Keratinocyte (primary cell): Measurements from ENCODE around the gene OTOGL. TPM values are rescaled to one million over a fixed set of nuclear protein-coding genes. Genes with fewer than 3 reads are reported as not detected.

Experiments used
- DNase-seq: peaks from one replicate; pipeline ENCODE4 v3.0.0-alpha.2; 2011; ENCODE audit warnings: low read depth, missing footprints, low spot score
- FAIRE-seq: peaks from 2 replicates; lab custom pipeline; 2011; peaks lifted over from hg19 to GRCh38; lab: Jason Lieb, UNC
- H2AFZ ChIP-seq: 2 replicates; pipeline ENCODE4 v1.6.0; 2012; ENCODE audit warnings: low read length, control low read depth, inconsistent platforms; ENCODE audit not compliant: control insufficient read depth
- H3K27ac ChIP-seq: 2 replicates; pipeline ENCODE4 v1.5.1; 2011; ENCODE audit warnings: low read length; ENCODE audit not compliant: control insufficient read depth, insufficient read depth
- H3K27me3 ChIP-seq: 3 replicates; pipeline ENCODE4 v1.6.0; 2011; ENCODE audit warnings: low read length; ENCODE audit not compliant: control insufficient read depth, insufficient read depth; ENCODE audit errors: extremely low read depth
- H3K36me3 ChIP-seq, 2 experiments: 2 replicates in 1 of 2; 3 replicates in 1 of 2; pipeline ENCODE4 v1.5.1; 2011; ENCODE audit warnings: low read length in 2 of 2, mild to moderate bottlenecking in 1 of 2; ENCODE audit not compliant: control insufficient read depth in 2 of 2, insufficient read depth in 2 of 2; ENCODE audit errors: extremely low read depth in 1 of 2
- H3K4me1 ChIP-seq: 3 replicates; pipeline ENCODE4 v1.5.1; 2011; ENCODE audit warnings: low read length; ENCODE audit not compliant: control insufficient read depth, insufficient read depth; ENCODE audit errors: extremely low read depth
- H3K4me2 ChIP-seq: 3 replicates; pipeline ENCODE4 v1.6.0; 2011; ENCODE audit warnings: low read depth, low read length; ENCODE audit not compliant: control insufficient read depth, insufficient read depth; ENCODE audit errors: extremely low read depth
- H3K4me3 ChIP-seq, 3 experiments: fragments of 200-600 bp in 1 of 3; sonication (generic) in 1 of 3; 2 replicates in 2 of 3; 3 replicates in 1 of 3; pipeline ENCODE4 v1.5.1; 2011 to 2016; ENCODE audit warnings: low read length in 3 of 3, mild to moderate bottlenecking in 3 of 3, control low read depth in 2 of 3, inconsistent platforms in 1 of 3, low read depth in 1 of 3, mixed read lengths in 1 of 3, mixed run types in 1 of 3, moderate library complexity in 1 of 3; ENCODE audit not compliant: control insufficient read depth in 2 of 3, insufficient read depth in 2 of 3; ENCODE audit errors: extremely low read depth in 1 of 3
- H3K79me2 ChIP-seq: 2 replicates; pipeline ENCODE4 v1.6.0; 2012; ENCODE audit warnings: low read length; ENCODE audit not compliant: control insufficient read depth, insufficient read depth
- H3K9ac ChIP-seq: 3 replicates; pipeline ENCODE4 v1.6.0; 2011; ENCODE audit warnings: low read length; ENCODE audit not compliant: control insufficient read depth, insufficient read depth; ENCODE audit errors: extremely low read depth
- H3K9me1 ChIP-seq: 3 replicates; pipeline ENCODE4 v1.6.0; 2011; ENCODE audit warnings: low read length; ENCODE audit not compliant: control insufficient read depth, insufficient read depth; ENCODE audit errors: extremely low read depth
- H3K9me3 ChIP-seq: 2 replicates; pipeline ENCODE4 v1.5.1; 2012; ENCODE audit warnings: low read depth, low read length; ENCODE audit not compliant: control insufficient read depth
- H4K20me1 ChIP-seq: 3 replicates; pipeline ENCODE4 v1.6.0; 2011; ENCODE audit warnings: low read length; ENCODE audit not compliant: control insufficient read depth, insufficient read depth; ENCODE audit errors: extremely low read depth
- EZH2 ChIP-seq: IDR thresholded peaks from one replicate; pipeline ENCODE4 v1.6.1; 2012; ENCODE audit warnings: inconsistent platforms, mild to moderate bottlenecking, low read length, moderate library complexity
- dilution Hi-C: fragments of 300-500 bp; cut with MboI; formaldehyde crosslinking; loops from one replicate; pipeline ENCODE4 v1.7.0; 2020; ENCODE audit warnings: low sequenced_read_pairs; ENCODE audit not compliant: extremely low pct_ligation_motif_present
- polyA plus RNA-seq, 5 experiments: library from polyadenylated mRNA; depleted of rRNA in 3 of 5; stranded (reverse) in 3 of 5; stranded (forward) in 1 of 5; unstranded in 1 of 5; fragments of >200 nt; gene quantifications; 1 replicate in 1 of 5; 2 replicates in 3 of 5; 3 replicates in 1 of 5; pipeline versions ENCODE4 v1.2.1 to v1.2.3, GENCODE V29; 2011 to 2012; ENCODE audit warnings: missing spikeins in 2 of 5, low read depth in 1 of 5, low replicate concordance in 1 of 5
- TF ChIP-seq, protein P1 (sequence below), 3 experiments: IDR thresholded peaks in 1 of 3; conservative IDR thresholded peaks in 1 of 3; optimal IDR thresholded peaks in 1 of 3; 2 replicates in 2 of 3; 3 replicates in 1 of 3; pipeline versions ENCODE3 to v1.5.1; 2011; ENCODE audit warnings: low read length in 3 of 3, mild to moderate bottlenecking in 3 of 3, moderate library complexity in 2 of 3, control low read depth in 1 of 3, inconsistent platforms in 1 of 3; ENCODE audit not compliant: insufficient read depth in 2 of 3; ENCODE audit errors: extremely low read depth in 1 of 3

The OTOGL gene
- polyA plus RNA-seq, 1 donor (not counting 4 experiments of a cell fraction or from before 2014, with no cell fraction given): 0.08 TPM

DNA sequence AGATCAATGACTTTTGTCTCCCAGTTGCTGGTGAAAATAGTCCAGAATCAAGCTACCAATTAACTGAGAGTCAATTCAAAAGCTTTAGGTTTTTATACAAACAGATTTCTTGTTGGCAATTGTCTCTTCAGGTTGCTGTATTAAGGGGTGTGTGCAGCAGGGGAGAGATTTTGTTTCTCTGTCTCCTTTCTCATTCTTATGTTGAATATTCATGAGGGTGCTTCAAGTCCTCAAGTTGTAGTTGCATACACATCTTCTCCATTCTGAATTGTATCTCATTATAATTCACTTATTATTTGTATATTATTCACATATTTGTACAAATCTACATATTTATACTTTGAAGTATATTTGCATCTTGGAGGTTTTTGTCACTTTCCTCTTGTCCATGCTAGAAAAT is 218.0 kb downstream of the OTOGL start:
- no peak overlapping the region for H3K4me3 ChIP-seq
- FAIRE-seq: no peak
- H3K36me3 ChIP-seq: no peaks in the 10 kb centered on the region
- H3K27me3 ChIP-seq: no peaks in the 10 kb centered on the region
- H3K9me1 ChIP-seq: no peaks in the 10 kb centered on the region
- no peak overlapping the region for H2AFZ ChIP-seq
- H3K4me1 ChIP-seq: peaks cover 4% of the 10 kb centered on the region
- H4K20me1 ChIP-seq: no peaks in the 10 kb centered on the region
- no peak overlapping the region for H3K27ac ChIP-seq
- dilution Hi-C loops: no loop called here
- H3K4me2 ChIP-seq: no peak overlapping the region
- no peak for TF ChIP-seq EZH2
- TF ChIP-seq, protein P1, sequence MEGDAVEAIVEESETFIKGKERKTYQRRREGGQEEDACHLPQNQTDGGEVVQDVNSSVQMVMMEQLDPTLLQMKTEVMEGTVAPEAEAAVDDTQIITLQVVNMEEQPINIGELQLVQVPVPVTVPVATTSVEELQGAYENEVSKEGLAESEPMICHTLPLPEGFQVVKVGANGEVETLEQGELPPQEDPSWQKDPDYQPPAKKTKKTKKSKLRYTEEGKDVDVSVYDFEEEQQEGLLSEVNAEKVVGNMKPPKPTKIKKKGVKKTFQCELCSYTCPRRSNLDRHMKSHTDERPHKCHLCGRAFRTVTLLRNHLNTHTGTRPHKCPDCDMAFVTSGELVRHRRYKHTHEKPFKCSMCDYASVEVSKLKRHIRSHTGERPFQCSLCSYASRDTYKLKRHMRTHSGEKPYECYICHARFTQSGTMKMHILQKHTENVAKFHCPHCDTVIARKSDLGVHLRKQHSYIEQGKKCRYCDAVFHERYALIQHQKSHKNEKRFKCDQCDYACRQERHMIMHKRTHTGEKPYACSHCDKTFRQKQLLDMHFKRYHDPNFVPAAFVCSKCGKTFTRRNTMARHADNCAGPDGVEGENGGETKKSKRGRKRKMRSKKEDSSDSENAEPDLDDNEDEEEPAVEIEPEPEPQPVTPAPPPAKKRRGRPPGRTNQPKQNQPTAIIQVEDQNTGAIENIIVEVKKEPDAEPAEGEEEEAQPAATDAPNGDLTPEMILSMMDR (optimal IDR thresholded peaks at IDR 0.05 in 1 of 3, IDR thresholded peaks at IDR 0.05 in 1 of 3, conservative IDR thresholded peaks at IDR 0.05 in 1 of 3; ENCODE audit: extremely low read depth in 1 of 3, insufficient read depth in 2 of 3, low read length in 3 of 3): no peak
- H3K9ac ChIP-seq: no peak overlapping the region
- H3K79me2 ChIP-seq: no peaks in the 10 kb centered on the region
- H3K9me3 ChIP-seq: no peaks in the 10 kb centered on the region
- no peak for DNase-seq

DNA sequence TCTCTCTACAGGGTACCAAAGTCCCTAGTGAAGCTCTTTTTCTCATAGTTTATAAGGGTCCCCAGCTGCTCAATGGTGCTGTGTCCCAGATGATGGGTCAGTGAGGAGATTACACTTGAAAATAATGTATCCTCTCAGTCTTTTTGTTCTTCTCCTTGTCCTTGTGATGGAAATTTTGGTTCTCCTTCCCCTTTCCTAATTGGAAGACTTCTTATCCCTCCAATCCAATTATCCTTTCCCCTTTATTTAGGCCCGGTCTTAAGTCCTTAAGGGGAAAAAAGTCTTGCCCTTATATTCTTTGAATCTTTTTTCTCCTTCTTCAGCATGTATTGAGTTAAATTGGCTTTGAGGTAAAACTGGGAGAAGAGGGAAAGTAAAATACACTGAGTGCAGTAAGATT is 218.6 kb downstream of the OTOGL start:
- Histone ChIP-seq H3K27ac (no peak overlapping the region), H3K27me3 (no peaks in the 10 kb centered on the region), H3K4me1 (peaks cover 4% of the 10 kb centered on the region), H3K9me1 (no peaks in the 10 kb centered on the region), H3K79me2 (no peaks in the 10 kb centered on the region), H3K9me3 (no peaks in the 10 kb centered on the region), H3K9ac (no peak overlapping the region), H3K4me3 (no peak overlapping the region), H4K20me1 (no peaks in the 10 kb centered on the region), H3K36me3 (no peaks in the 10 kb centered on the region), H3K4me2 (no peak overlapping the region), H2AFZ (no peak overlapping the region)
- FAIRE-seq (no peak), DNase-seq (no peak)
- TF ChIP-seq, protein P1 (optimal IDR thresholded peaks at IDR 0.05 in 1 of 3, IDR thresholded peaks at IDR 0.05 in 1 of 3, conservative IDR thresholded peaks at IDR 0.05 in 1 of 3; ENCODE audit: extremely low read depth in 1 of 3, insufficient read depth in 2 of 3, low read length in 3 of 3): no peak
- no peak for TF ChIP-seq EZH2
- dilution Hi-C loops: no loop called here
